Psoas muscle (tissue), 8 donors: ENCODE measurements around the gene INPP4A. TPM values are rescaled to one million over a fixed set of nuclear protein-coding genes. Genes with fewer than 3 reads are reported as not detected.

Experiments used
- ATAC-seq, 4 donors: fragments of 200-7000 bp; cut with Tn5 transposase; one replicate each; pipeline ENCODE4 v1.9.1; 2020; ENCODE audit warnings: moderate library complexity in 3 of 4, mild to moderate bottlenecking in 2 of 4
- DNase-seq, 2 donors: peaks; one replicate each; pipeline ENCODE4 v3.0.0-alpha.2; 2020
- H3K27ac ChIP-seq: fragments of 200-600 bp; one replicate; pipeline ENCODE4 v1.8.0; 2022
- H3K27me3 ChIP-seq, 3 donors: fragments of 200-600 bp in 1 of 3; one replicate each; pipeline versions ENCODE4 v1.6.1 to v1.8.0; 2013 to 2022; ENCODE audit warnings: low read length in 2 of 3, mild to moderate bottlenecking in 2 of 3, moderate library complexity in 1 of 3; ENCODE audit not compliant: insufficient read depth in 3 of 3
- H3K36me3 ChIP-seq, 2 donors: fragments of 200-600 bp in 1 of 2; one replicate each; pipeline versions ENCODE4 v1.6.1 to v1.8.0; 2013 to 2022; ENCODE audit warnings: low read depth in 1 of 2, mild to moderate bottlenecking in 1 of 2, moderate library complexity in 1 of 2; ENCODE audit not compliant: insufficient read depth in 1 of 2
- H3K4me1 ChIP-seq: fragments of 200-600 bp; one replicate; pipeline ENCODE4 v1.8.0; 2022
- H3K4me3 ChIP-seq: fragments of 200-600 bp; one replicate; pipeline ENCODE4 v1.8.0; 2022; ENCODE audit warnings: mild to moderate bottlenecking
- H3K9me3 ChIP-seq: fragments of 200-600 bp; one replicate; pipeline ENCODE4 v1.8.0; 2022
- WGBS, 3 donors: extraction: QIAGEN DNeasy Blood & Tissue Kit; methylation state at CpG; one replicate each; pipeline versions ENCODE4 v1.1.6 to v1.1.7; 2013; 5-methylcytosine and 5-hydroxymethylcytosine counted together
- intact Hi-C, 2 donors: fragments of 100-400 bp; cut with DNase I; formaldehyde crosslinking; loops; one replicate each; pipeline versions ENCODE4 v1.11.0 to v1.14.2; 2022
- polyA plus RNA-seq, 3 donors: library from polyadenylated mRNA; stranded (reverse); fragments of 200-250 nt; gene quantifications; one replicate each; pipeline ENCODE4 v1.2.3, GENCODE V29; 2013
- total RNA-seq, 4 donors: library from RNA; stranded (reverse); fragmentation: NEBNext Ultra II Directional in 2 of 4; extraction: Animal tissue kit (Norgen Biotek cat#: 25700) in 2 of 4; gene quantifications; one replicate each; pipeline versions ENCODE4 v1.2.1 to v1.2.4, GENCODE V29; 2021 to 2023
- TF ChIP-seq, protein P1 (sequence below): fragments of 200-600 bp; IDR thresholded peaks from one replicate; pipeline ENCODE4 v1.8.0; 2022; ENCODE audit warnings: antibody characterized with exemption
- donor health status: healthy with polysubstance abuse.
- donor health status: DM: no; HTN: no; CAD: no; lungs with moderate emphysema.
- donor health status: Bipolar disorder and iron deficiency.
- donor health status: healthy.
- donor health status: DM: yes; HTN: yes; CAD: no.
- donor health status: DM: no; HTN: no; CAD: no.
- donor health status: DM: no; HTN: no; CAD: no.
- donor health status: DM: yes; HTN: yes; CAD: no.

INPP4A gene
- total and polyA plus RNA-seq, 7 donors, result 2.2 to 19.7 (median 9.8) TPM

DNA sequence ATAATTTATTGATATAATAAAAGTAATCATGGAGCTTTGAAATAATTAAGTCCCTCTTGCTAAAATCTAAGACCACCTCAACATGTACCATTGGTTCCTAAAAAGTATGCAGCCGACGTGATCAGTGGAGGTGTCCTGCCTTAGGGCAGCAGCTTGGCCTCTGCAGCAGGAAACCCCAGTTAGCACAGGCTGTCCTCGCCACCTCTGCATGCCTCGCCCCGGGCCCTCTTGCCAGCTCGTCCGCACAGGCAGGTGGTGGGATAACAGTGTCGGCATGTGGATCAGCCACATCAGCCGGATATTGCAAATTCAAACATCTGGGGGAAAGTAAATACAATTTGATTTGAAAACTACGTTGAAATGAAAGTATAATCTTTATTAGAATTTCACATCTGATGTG, 140.7 kb downstream of the INPP4A start:
- peaks cover 0 to 51% of the 10 kb centered on the region in 2 donors for H3K36me3 ChIP-seq
- no peaks in the 10 kb centered on the region for H3K27me3 ChIP-seq
- H3K4me3 ChIP-seq, result no peak overlapping the region
- intact Hi-C loops, result no loop called here
- TF ChIP-seq, protein P1, sequence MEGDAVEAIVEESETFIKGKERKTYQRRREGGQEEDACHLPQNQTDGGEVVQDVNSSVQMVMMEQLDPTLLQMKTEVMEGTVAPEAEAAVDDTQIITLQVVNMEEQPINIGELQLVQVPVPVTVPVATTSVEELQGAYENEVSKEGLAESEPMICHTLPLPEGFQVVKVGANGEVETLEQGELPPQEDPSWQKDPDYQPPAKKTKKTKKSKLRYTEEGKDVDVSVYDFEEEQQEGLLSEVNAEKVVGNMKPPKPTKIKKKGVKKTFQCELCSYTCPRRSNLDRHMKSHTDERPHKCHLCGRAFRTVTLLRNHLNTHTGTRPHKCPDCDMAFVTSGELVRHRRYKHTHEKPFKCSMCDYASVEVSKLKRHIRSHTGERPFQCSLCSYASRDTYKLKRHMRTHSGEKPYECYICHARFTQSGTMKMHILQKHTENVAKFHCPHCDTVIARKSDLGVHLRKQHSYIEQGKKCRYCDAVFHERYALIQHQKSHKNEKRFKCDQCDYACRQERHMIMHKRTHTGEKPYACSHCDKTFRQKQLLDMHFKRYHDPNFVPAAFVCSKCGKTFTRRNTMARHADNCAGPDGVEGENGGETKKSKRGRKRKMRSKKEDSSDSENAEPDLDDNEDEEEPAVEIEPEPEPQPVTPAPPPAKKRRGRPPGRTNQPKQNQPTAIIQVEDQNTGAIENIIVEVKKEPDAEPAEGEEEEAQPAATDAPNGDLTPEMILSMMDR, result no peak
- 89 to 95% (median 95%) methylated on average over 10 of the region's 10 CpGs for WGBS, 3 donors
- no peak for ATAC-seq
- no peaks in the 10 kb centered on the region for H3K4me1 ChIP-seq
- H3K9me3 ChIP-seq, result no peaks in the 10 kb centered on the region
- no peak overlapping the region for H3K27ac ChIP-seq
- no peak for DNase-seq

DNA sequence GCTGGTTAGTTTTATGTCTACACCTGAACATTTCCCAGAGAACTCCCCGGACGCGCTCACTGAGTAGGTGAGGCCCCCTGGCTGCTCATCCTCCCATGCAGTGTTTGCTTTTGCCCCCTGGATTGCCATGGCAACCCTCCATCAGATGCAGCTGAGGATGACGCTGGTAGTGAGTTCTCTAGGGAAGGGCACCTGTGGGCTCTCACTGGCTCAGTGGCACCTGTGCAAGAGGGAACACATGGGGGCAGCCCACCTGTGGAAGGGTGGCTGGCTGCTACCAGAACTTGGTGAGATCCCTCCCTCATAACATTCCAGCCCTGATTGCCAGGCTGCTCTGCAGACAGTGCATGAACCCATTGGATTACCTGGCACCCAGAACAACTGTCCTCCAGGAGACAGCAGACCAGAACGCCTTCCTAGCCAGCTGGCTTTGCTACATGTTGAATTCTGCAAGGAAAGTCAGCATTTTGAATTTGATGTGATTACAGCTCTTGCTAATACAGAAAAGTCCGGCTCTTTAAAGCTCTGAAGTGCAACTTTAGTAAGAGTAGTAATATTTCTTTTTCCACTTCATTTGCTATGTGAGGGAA, 142.0 kb downstream of the INPP4A start:
- H3K27ac ChIP-seq, result no peak overlapping the region
- peaks cover 0 to 43% of the 10 kb centered on the region in 2 donors for H3K36me3 ChIP-seq
- intact Hi-C loops, result no loop called here
- WGBS, 3 donors, result 87 to 89% (median 89%) methylated on average over 6 of the region's 6 CpGs
- TF ChIP-seq, protein P1, result no peak
- no peak for ATAC-seq
- H3K27me3 ChIP-seq, result no peaks in the 10 kb centered on the region
- no peak overlapping the region for H3K4me3 ChIP-seq
- H3K9me3 ChIP-seq, result no peaks in the 10 kb centered on the region
- DNase-seq, result peak in 1 of 2 donors; percentile 20
- no peaks in the 10 kb centered on the region for H3K4me1 ChIP-seq

DNA sequence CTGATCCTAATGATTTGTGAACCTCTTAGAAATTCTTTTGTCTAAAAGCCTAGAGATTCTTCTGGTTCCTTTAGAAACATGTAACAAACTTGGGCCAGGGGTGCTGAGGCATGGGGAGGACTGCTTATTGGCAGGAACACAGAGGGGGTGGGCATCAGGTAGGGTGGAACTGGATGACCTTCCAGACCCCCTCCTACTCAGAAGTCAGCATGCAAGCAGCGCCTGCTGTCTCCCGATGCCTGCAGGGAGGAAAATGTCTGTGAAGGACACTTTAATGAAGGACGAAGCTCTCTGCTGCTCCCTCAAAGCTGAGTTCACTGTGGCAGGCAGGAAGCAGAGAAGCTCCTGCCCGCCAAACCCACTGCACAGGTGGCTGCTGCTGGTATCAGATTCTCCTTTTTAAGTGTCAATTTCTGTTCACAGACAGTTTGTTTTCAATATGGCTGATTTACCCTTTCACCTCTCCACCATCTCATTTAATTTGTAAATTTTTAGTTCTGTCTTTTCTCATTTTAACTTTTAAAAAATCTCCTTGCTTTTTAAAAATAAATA, 144.3 kb downstream of the INPP4A start:
- 52 to 64% (median 55%) methylated on average over 4 of the region's 4 CpGs for WGBS, 3 donors
- ATAC-seq, result no peak

DNA sequence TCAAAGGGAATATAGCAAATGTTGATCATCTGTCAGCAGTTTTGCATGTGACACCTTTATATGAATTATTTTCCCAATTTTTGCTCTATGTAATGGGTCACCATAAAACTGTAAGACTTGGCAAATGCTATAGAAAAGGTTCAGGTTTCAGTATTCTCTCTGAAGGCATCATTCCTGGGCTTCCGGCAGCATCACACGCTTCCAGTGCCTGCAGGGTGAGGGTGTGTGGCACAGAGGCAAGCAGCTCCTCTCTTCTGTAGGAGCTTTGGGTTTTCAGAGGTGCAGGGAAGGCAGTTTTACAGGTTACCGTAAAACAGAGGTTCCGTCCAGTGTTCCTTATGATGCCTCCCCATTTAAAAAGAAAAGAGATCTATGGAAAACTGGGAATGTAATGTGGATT, 144.8 kb downstream of the INPP4A start:
- Histone ChIP-seq H3K4me1 (no peaks in the 10 kb centered on the region), H3K27me3 (no peaks in the 10 kb centered on the region), H3K4me3 (no peak overlapping the region), H3K36me3 (peaks cover 0 to 20% of the 10 kb centered on the region in 2 donors), H3K9me3 (no peaks in the 10 kb centered on the region), H3K27ac (no peak overlapping the region)
- DNase-seq (no peak), ATAC-seq (no peak)
- WGBS, 3 donors, result 69 to 91% (median 77%) methylated on average over 4 of the region's 4 CpGs
- intact Hi-C loops, result no loop called here
- TF ChIP-seq, protein P1, result no peak

More for the DNA sequence above, 144.3 kb downstream of the INPP4A start:
- Histone ChIP-seq H3K4me3 (no peak overlapping the region), H3K4me1 (no peaks in the 10 kb centered on the region), H3K9me3 (no peaks in the 10 kb centered on the region), H3K36me3 (peaks cover 0 to 23% of the 10 kb centered on the region in 2 donors), H3K27me3 (no peaks in the 10 kb centered on the region), H3K27ac (no peak overlapping the region)
- DNase-seq, result no peak
- intact Hi-C loops, result no loop called here
- TF ChIP-seq, protein P1, result no peak
